GM21723 (cell line): ENCODE results near the gene ZNF281.
A peak's percentile ranks its signal among the peaks of the same experiment; 100 is the strongest.
"Not testable (repeated sequence)": the region's sequence is repeated elsewhere in the genome, so short reads cannot be mapped to it uniquely, and the experiment has no call there.

Experiments used
- ATAC-seq: cut with Tn5 transposase; IDR thresholded peaks from one replicate; pipeline ENCODE4 v1.9.1; 2021; ENCODE audit warnings: mild to moderate bottlenecking, moderate library complexity; ENCODE audit not compliant: unreplicated experiment

The ZNF281 gene

GRCh38 chr1:200429221-200429751 is 19.4 kb upstream of the ZNF281 start:
- no peak for ATAC-seq

GRCh38 chr1:200428482-200429205 is 18.8 kb upstream of the ZNF281 start:
- no peak for ATAC-seq

- no peak for ATAC-seq
Observed at GRCh38 chr1:200427744-200428143, 17.9 kb upstream of the ZNF281 start.

GRCh38 chr1:200426196-200426595 is 16.4 kb upstream of the ZNF281 start:
- no peak for ATAC-seq

GRCh38 chr1:200423235-200423634 is 13.4 kb upstream of the ZNF281 start:
- no peak for ATAC-seq

- ATAC-seq: no peak
Observed at GRCh38 chr1:200422211-200422610, 12.4 kb upstream of the ZNF281 start.

- peak; percentile 84 for ATAC-seq
Observed at GRCh38 chr1:200415789-200416593, 6.2 kb upstream of the ZNF281 start.

- peak; percentile 61 for ATAC-seq
Observed at GRCh38 chr1:200415227-200415626, 5.4 kb upstream of the ZNF281 start.

GRCh38 chr1:200414657-200415056 is 4.8 kb upstream of the ZNF281 start:
- no peak for ATAC-seq

GRCh38 chr1:200413766-200414165 is 3.9 kb upstream of the ZNF281 start:
- ATAC-seq: not testable (repeated sequence)

GRCh38 chr1:200411406-200412257 is 1.8 kb upstream of the ZNF281 start:
- ATAC-seq: no peak

- peak; percentile 8 for ATAC-seq
Observed at GRCh38 chr1:200410566-200410878, 686 bp upstream of the ZNF281 start.

GRCh38 chr1:200409203-200409760 is 554 bp downstream of the ZNF281 start:
- peak; percentile 42 for ATAC-seq

GRCh38 chr1:200406161-200406797 is 3.6 kb downstream of the ZNF281 start:
- ATAC-seq: no peak

GRCh38 chr1:200405264-200405663 is 4.6 kb downstream of the ZNF281 start:
- ATAC-seq: no peak

GRCh38 chr1:200401708-200402107 is 8.1 kb downstream of the ZNF281 start:
- ATAC-seq: no peak

- ATAC-seq: no peak
Observed at GRCh38 chr1:200401263-200401662, 8.6 kb downstream of the ZNF281 start.

- ATAC-seq: no peak
Observed at GRCh38 chr1:200400556-200400955, 9.3 kb downstream of the ZNF281 start.

GRCh38 chr1:200399860-200400259 is 10.0 kb downstream of the ZNF281 start:
- ATAC-seq: no peak

GRCh38 chr1:200398373-200398772 is 11.5 kb downstream of the ZNF281 start:
- no peak for ATAC-seq
